WTC11 (cell line): ENCODE results near the gene LRRC18.

Source experiments
- ATF2 ChIP-seq: sonication (generic); formaldehyde crosslinking; IDR thresholded peaks from 2 replicates; pipeline ENCODE4 v1.8.1; 2022; ENCODE audit warnings: low read depth, missing genetic modification reagents, borderline replicate concordance
- CTCF ChIP-seq: fragments of 200-600 bp; IDR thresholded peaks from 2 replicates; pipeline ENCODE4 v1.8.0; 2022; ENCODE audit warnings: antibody characterized with exemption
- ESRRA ChIP-seq: sonication (generic); formaldehyde crosslinking; IDR thresholded peaks from 2 replicates; pipeline ENCODE4 v1.8.1; 2022; ENCODE audit warnings: mild to moderate bottlenecking, missing genetic modification reagents, borderline replicate concordance
- NFYB ChIP-seq: sonication (generic); formaldehyde crosslinking; conservative IDR thresholded peaks from 2 replicates; pipeline ENCODE4 v1.8.0; 2022; ENCODE audit warnings: low read depth, missing genetic modification reagents
- SMAD4 ChIP-seq: sonication (generic); formaldehyde crosslinking; IDR thresholded peaks from 2 replicates; pipeline ENCODE4 v1.8.0; 2022; ENCODE audit warnings: mild to moderate bottlenecking, missing genetic modification reagents
- STAT6 ChIP-seq: sonication (generic); formaldehyde crosslinking; conservative IDR thresholded peaks from 2 replicates; pipeline ENCODE4 v1.8.1; 2023; ENCODE audit warnings: mild to moderate bottlenecking, low read depth, missing genetic modification reagents, moderate library complexity
- TCF7 ChIP-seq: sonication (generic); formaldehyde crosslinking; IDR thresholded peaks from 2 replicates; pipeline ENCODE4 v1.8.0; 2022; ENCODE audit warnings: mild to moderate bottlenecking, low read depth, missing genetic modification reagents, moderate library complexity
- USF2 ChIP-seq: sonication (generic); formaldehyde crosslinking; IDR thresholded peaks from 2 replicates; pipeline ENCODE4 v1.8.1; 2023; ENCODE audit warnings: mild to moderate bottlenecking, missing genetic modification reagents, moderate library complexity
- ZBTB21 ChIP-seq: sonication (generic); formaldehyde crosslinking; IDR thresholded peaks from 2 replicates; pipeline ENCODE4 v1.8.1; 2023; ENCODE audit warnings: mild to moderate bottlenecking, missing genetic modification reagents, borderline replicate concordance
- ZBTB43 ChIP-seq: sonication (generic); formaldehyde crosslinking; IDR thresholded peaks from 2 replicates; pipeline ENCODE4 v1.8.1; 2023; ENCODE audit warnings: mild to moderate bottlenecking, missing genetic modification reagents
- ZNF121 ChIP-seq: sonication (generic); formaldehyde crosslinking; IDR thresholded peaks from 2 replicates; pipeline ENCODE4 v1.8.0; 2023; ENCODE audit warnings: missing genetic modification reagents
- ZNF423 ChIP-seq: fragments of 250-450 bp; sonication (Bioruptor Pico); IDR thresholded peaks from 2 replicates; pipeline ENCODE4 v2.1.2; 2022; ENCODE audit warnings: mild to moderate bottlenecking, moderate library complexity
- ZNF512 ChIP-seq: sonication (generic); formaldehyde crosslinking; IDR thresholded peaks from 2 replicates; pipeline ENCODE4 v1.8.1; 2022; ENCODE audit warnings: missing genetic modification reagents, borderline replicate concordance

- TF ChIP-seq CTCF (no peak), TCF7 (CRISPR knock-in tag) (no peak), ZNF423 (CRISPR knock-in tag) (no peak), ZNF512 (CRISPR knock-in tag) (no peak), STAT6 (CRISPR knock-in tag) (no peak), ZBTB21 (CRISPR knock-in tag) (no peak), ESRRA (no peak), NFYB (CRISPR knock-in tag) (no peak), USF2 (no peak), ZNF121 (no peak), ATF2 (CRISPR knock-in tag) (no peak), ZBTB43 (CRISPR knock-in tag) (no peak), SMAD4 (CRISPR knock-in tag) (no peak)
Measured at GRCh38 chr10:48939790-48940325, at the start of gene LRRC18.
